Measurements from ENCODE around the gene TRPM2. TPM values are rescaled to one million over a fixed set of nuclear protein-coding genes. Genes with fewer than 3 reads are reported as not detected.

The TRPM2 gene
- total RNA-seq, 3 donors from 2014 or later (not counting 1 experiment from before 2014, with no cell fraction given) = 21.7 to 70.5 (median 25.2) TPM

DNA sequence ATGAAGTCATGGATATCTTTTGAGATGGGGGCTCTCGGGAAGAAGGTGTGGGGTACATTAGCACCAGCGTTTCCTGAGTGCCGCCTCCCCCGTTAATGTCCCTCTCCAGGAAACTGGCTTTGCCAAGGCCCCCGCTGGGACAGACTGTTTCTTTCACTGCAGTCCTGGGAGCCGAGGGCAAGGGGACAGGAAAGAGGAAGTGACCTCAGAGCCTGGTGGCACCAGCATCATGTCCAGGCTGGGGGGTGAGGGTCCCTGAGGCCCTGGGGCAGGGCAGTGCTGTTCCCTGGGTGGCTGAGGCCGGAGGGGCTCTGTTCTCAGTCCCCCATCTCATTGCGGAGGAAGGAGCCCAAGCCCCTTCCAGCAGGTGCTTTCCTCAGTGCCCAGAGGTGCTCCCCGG is 47.7 kb upstream of the TRPM2 start:
- ATAC-seq = no peak
- peaks cover 4 to 44% of the 10 kb centered on the region in 2 donors for H3K4me1 Mint-ChIP-seq
- intact Hi-C loops (cut with micrococcal nuclease) = no loop called here
- no peak overlapping the region for H3K4me3 ChIP-seq (ENCODE audit: low read length)
- peaks cover 22% of the 10 kb centered on the region for H3K4me1 ChIP-seq (ENCODE audit: control insufficient read depth, insufficient read depth, low read length)
- no peaks in the 10 kb centered on the region for H3K9me3 ChIP-seq (ENCODE audit: control insufficient read depth, insufficient read depth, low read length)
- no peak overlapping the region for H3K27ac ChIP-seq (ENCODE audit: low read length)
- TF ChIP-seq, protein P1, sequence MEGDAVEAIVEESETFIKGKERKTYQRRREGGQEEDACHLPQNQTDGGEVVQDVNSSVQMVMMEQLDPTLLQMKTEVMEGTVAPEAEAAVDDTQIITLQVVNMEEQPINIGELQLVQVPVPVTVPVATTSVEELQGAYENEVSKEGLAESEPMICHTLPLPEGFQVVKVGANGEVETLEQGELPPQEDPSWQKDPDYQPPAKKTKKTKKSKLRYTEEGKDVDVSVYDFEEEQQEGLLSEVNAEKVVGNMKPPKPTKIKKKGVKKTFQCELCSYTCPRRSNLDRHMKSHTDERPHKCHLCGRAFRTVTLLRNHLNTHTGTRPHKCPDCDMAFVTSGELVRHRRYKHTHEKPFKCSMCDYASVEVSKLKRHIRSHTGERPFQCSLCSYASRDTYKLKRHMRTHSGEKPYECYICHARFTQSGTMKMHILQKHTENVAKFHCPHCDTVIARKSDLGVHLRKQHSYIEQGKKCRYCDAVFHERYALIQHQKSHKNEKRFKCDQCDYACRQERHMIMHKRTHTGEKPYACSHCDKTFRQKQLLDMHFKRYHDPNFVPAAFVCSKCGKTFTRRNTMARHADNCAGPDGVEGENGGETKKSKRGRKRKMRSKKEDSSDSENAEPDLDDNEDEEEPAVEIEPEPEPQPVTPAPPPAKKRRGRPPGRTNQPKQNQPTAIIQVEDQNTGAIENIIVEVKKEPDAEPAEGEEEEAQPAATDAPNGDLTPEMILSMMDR (IDR thresholded peaks at IDR 0.05) = no peak
- no peak for DNase-seq
- H3K36me3 ChIP-seq (ENCODE audit: control insufficient read depth, insufficient read depth, low read length) = peaks cover 7% of the 10 kb centered on the region
- H3K9me3 Mint-ChIP-seq = no peaks in the 10 kb centered on the region
- H3K27me3 ChIP-seq (ENCODE audit: control insufficient read depth, insufficient read depth, low read length) = no peaks in the 10 kb centered on the region
- no peaks in the 10 kb centered on the region for H3K36me3 Mint-ChIP-seq
- H3K27ac Mint-ChIP-seq = no peak overlapping the region
- H3K27me3 Mint-ChIP-seq (ENCODE audit: low read depth in 2 of 2) = no peaks in the 10 kb centered on the region
- no peak overlapping the region for H3K4me3 Mint-ChIP-seq
- 88% methylated on average over 9 of the region's 9 CpGs for WGBS (ENCODE audit: insufficient coverage)

GRCh38 chr21:44306936-44307704 is 46.3 kb upstream of the TRPM2 start:
- ATAC-seq = no peak
- TF ChIP-seq, protein P1 (IDR thresholded peaks at IDR 0.05) = no peak
- no peak overlapping the region for H3K4me3 ChIP-seq (ENCODE audit: low read length)
- H3K9me3 ChIP-seq (ENCODE audit: control insufficient read depth, insufficient read depth, low read length) = no peaks in the 10 kb centered on the region
- no peak overlapping the region for H3K27ac ChIP-seq (ENCODE audit: low read length)
- no peaks in the 10 kb centered on the region for H3K27me3 ChIP-seq (ENCODE audit: control insufficient read depth, insufficient read depth, low read length)
- H3K4me1 ChIP-seq (ENCODE audit: control insufficient read depth, insufficient read depth, low read length) = peaks cover 8% of the 10 kb centered on the region
- intact Hi-C loops (cut with micrococcal nuclease) = no loop called here
- no peaks in the 10 kb centered on the region for H3K27me3 Mint-ChIP-seq (ENCODE audit: low read depth in 2 of 2)
- no peak overlapping the region for H3K4me3 Mint-ChIP-seq
- H3K36me3 Mint-ChIP-seq = no peaks in the 10 kb centered on the region
- peaks cover 20% of the 10 kb centered on the region for H3K36me3 ChIP-seq (ENCODE audit: control insufficient read depth, insufficient read depth, low read length)
- H3K9me3 Mint-ChIP-seq = no peaks in the 10 kb centered on the region
- peaks cover 4 to 35% of the 10 kb centered on the region in 2 donors for H3K4me1 Mint-ChIP-seq
- no peak for DNase-seq
- no peak overlapping the region for H3K27ac Mint-ChIP-seq
- 98% methylated on average over 21 of the region's 21 CpGs for WGBS (ENCODE audit: insufficient coverage)

DNA sequence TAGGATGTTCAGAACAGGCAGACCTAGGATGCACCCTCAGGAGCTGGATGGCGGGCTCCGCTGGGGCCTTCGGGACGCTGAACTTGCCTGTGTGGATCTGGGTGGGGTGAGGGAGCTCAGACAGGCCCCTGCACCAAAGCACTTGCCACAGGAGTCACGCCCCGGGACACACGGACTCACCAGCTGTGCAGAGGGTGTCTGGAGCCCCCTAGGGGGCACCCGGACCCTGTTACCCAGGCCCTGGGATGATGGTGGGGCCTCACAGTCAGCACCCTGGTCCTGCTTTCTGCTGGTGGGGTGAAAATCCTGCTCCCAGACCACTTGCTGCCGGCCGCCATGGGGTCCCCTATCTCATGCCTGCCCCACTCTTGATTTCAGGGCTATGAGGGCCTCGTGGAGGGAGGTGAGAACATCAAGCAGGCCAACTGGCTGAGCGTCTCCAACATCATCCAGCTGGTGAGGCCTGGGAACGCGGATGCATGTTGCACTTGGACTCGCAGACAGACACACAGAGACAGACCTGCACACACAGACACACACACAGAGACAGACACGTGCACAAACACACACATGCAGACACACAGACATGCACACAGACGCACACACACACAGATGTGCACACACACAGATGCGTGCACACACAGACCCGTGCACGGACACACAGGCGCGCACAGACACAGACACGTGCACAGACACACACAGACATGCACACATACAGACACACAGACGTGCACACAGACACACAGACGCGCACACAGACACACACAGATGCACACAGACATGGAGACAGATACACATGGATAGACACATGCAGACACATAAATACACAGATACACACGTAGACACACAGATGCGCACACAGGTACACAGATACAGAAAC is 42.6 kb upstream of the TRPM2 start:
- H3K4me1 ChIP-seq (ENCODE audit: control insufficient read depth, insufficient read depth, low read length) = no peaks in the 10 kb centered on the region
- H3K4me3 ChIP-seq (ENCODE audit: low read length) = no peak overlapping the region
- Mint-ChIP-seq H3K27ac (no peak overlapping the region), H3K4me3 (no peak overlapping the region), H3K9me3 (no peaks in the 10 kb centered on the region), H3K4me1 (peaks cover 0 to 20% of the 10 kb centered on the region in 2 donors), H3K27me3 (ENCODE audit: low read depth in 2 of 2) (no peaks in the 10 kb centered on the region), H3K36me3 (no peaks in the 10 kb centered on the region)
- H3K36me3 ChIP-seq (ENCODE audit: control insufficient read depth, insufficient read depth, low read length) = peaks cover 40% of the 10 kb centered on the region
- no peak overlapping the region for H3K27ac ChIP-seq (ENCODE audit: low read length)
- WGBS (ENCODE audit: insufficient coverage) = 96% methylated on average over 28 of the region's 28 CpGs
- DNase-seq (no peak), ATAC-seq (peak in 1 of 3 donors; percentile 19)
- TF ChIP-seq, protein P1 (IDR thresholded peaks at IDR 0.05) = no peak
- no peaks in the 10 kb centered on the region for H3K9me3 ChIP-seq (ENCODE audit: control insufficient read depth, insufficient read depth, low read length)
- intact Hi-C loops (cut with micrococcal nuclease) = no loop called here
- no peaks in the 10 kb centered on the region for H3K27me3 ChIP-seq (ENCODE audit: control insufficient read depth, insufficient read depth, low read length)
